ENCODE results near the gene PGLYRP4.

DNA sequence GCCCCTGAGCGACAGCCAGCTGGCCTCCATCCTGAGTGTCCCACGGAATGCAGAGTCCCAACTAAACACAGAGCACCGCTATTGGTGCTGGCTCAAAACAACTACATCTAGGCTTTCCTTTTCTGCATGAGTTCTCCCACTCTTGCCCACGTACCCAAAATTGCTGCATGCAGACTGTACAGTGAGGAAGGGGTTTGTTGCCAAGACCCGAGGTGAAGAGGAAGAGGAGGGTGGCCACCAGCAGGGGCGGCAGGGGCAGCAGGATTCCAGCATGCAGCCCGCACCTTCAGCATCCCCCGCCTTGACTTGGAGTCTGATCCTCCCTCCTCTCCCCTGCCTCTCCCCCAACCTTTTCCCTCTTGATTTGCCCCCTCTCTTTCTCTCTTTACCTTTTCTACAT lies 17.1 kb upstream of the PGLYRP4 start:
- TF ChIP-seq, protein P1, sequence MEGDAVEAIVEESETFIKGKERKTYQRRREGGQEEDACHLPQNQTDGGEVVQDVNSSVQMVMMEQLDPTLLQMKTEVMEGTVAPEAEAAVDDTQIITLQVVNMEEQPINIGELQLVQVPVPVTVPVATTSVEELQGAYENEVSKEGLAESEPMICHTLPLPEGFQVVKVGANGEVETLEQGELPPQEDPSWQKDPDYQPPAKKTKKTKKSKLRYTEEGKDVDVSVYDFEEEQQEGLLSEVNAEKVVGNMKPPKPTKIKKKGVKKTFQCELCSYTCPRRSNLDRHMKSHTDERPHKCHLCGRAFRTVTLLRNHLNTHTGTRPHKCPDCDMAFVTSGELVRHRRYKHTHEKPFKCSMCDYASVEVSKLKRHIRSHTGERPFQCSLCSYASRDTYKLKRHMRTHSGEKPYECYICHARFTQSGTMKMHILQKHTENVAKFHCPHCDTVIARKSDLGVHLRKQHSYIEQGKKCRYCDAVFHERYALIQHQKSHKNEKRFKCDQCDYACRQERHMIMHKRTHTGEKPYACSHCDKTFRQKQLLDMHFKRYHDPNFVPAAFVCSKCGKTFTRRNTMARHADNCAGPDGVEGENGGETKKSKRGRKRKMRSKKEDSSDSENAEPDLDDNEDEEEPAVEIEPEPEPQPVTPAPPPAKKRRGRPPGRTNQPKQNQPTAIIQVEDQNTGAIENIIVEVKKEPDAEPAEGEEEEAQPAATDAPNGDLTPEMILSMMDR (conservative IDR thresholded peaks at IDR 0.05; ENCODE audit: low read length) = no peak
- no peak for TF ChIP-seq EZH2phosphoT487 (IDR thresholded peaks at IDR 0.05; ENCODE audit: borderline replicate concordance)
